ENCODE results near the gene OCLN.
"Not testable (repeated sequence)": the region's sequence is repeated elsewhere in the genome, so short reads cannot be mapped to it uniquely, and the experiment has no call there.

OCLN gene

GRCh38 chr5:69509212-69509611 is 16.6 kb downstream of the OCLN start:
- no peak overlapping the region for H3K4me3 ChIP-seq

GRCh38 chr5:69510694-69511093 is 18.1 kb downstream of the OCLN start:
- Histone ChIP-seq H3K27me3 (peaks cover 0 to 3% of the 10 kb centered on the region in 2 donors), H3K4me3 (no peak overlapping the region), H3K27ac (no peak overlapping the region), H3K36me3 (no peaks in the 10 kb centered on the region), H3K9me3 (no peaks in the 10 kb centered on the region), H3K4me1 (no peaks in the 10 kb centered on the region)
- no peak for TF ChIP-seq CTCF (IDR thresholded peaks at IDR 0.05)
- intact Hi-C loops (cut with DNase I; ENCODE audit: low total_unique reads): no loop called here
- DNase-seq: no peak

More at GRCh38 chr5:69509212-69509611, 16.6 kb downstream of the OCLN start:
- peaks cover 0 to 3% of the 10 kb centered on the region in 2 donors for H3K27me3 ChIP-seq
- no peaks in the 10 kb centered on the region for H3K4me1 ChIP-seq
- no peak for TF ChIP-seq CTCF (IDR thresholded peaks at IDR 0.05)
- DNase-seq: no peak
- no peak overlapping the region for H3K27ac ChIP-seq
- H3K36me3 ChIP-seq: no peaks in the 10 kb centered on the region
- intact Hi-C loops (cut with DNase I; ENCODE audit: low total_unique reads): no loop called here
- H3K9me3 ChIP-seq: no peaks in the 10 kb centered on the region

- Histone ChIP-seq H3K4me3 (no peak overlapping the region), H3K27ac (no peak overlapping the region), H3K27me3 (no peaks in the 10 kb centered on the region), H3K4me1 (peaks cover 0 to 4% (median 0%) of the 10 kb centered on the region in 4 donors), H3K9me3 (no peaks in the 10 kb centered on the region), H3K36me3 (no peaks in the 10 kb centered on the region)
- no peak for TF ChIP-seq CTCF (IDR thresholded peaks at IDR 0.05)
- intact Hi-C loops (cut with DNase I; ENCODE audit: low total_unique reads): no loop called here
- DNase-seq: no peak
Observed at GRCh38 chr5:69512740-69513260, 20.2 kb downstream of the OCLN start.

GRCh38 chr5:69515570-69515969 is 23.0 kb downstream of the OCLN start:
- DNase-seq; intact Hi-C loops (cut with DNase I; ENCODE audit: low total_unique reads); H3K27me3 ChIP-seq; H3K9me3 ChIP-seq; H3K27ac ChIP-seq; H3K4me1 ChIP-seq; H3K4me3 ChIP-seq; H3K36me3 ChIP-seq: not testable (repeated sequence)

- Histone ChIP-seq H3K27me3 (no peaks in the 10 kb centered on the region), H3K27ac (no peak overlapping the region), H3K4me1 (peaks cover 0 to 5% (median 0%) of the 10 kb centered on the region in 4 donors), H3K36me3 (no peaks in the 10 kb centered on the region), H3K9me3 (no peaks in the 10 kb centered on the region), H3K4me3 (no peak overlapping the region)
- no peak for TF ChIP-seq CTCF (IDR thresholded peaks at IDR 0.05)
- DNase-seq: no peak
- intact Hi-C loops (cut with DNase I; ENCODE audit: low total_unique reads): no loop called here
Observed at GRCh38 chr5:69516769-69517168, 24.2 kb downstream of the OCLN start.

GRCh38 chr5:69517763-69518212 is 25.2 kb downstream of the OCLN start:
- no peak overlapping the region for H3K27ac ChIP-seq
- H3K4me3 ChIP-seq: no peak overlapping the region
- no peak for TF ChIP-seq CTCF (IDR thresholded peaks at IDR 0.05)
- peaks cover 0 to 5% (median 0%) of the 10 kb centered on the region in 4 donors for H3K4me1 ChIP-seq
- intact Hi-C loops (cut with DNase I; ENCODE audit: low total_unique reads): no loop called here
- no peaks in the 10 kb centered on the region for H3K9me3 ChIP-seq
- no peak for DNase-seq
- H3K27me3 ChIP-seq: no peaks in the 10 kb centered on the region
- no peaks in the 10 kb centered on the region for H3K36me3 ChIP-seq
